NB4 (cell line): ENCODE data around the gene MRPL17.
"Not testable (repeated sequence)": the region's sequence is repeated elsewhere in the genome, so short reads cannot be mapped to it uniquely, and the experiment has no call there.

ENCODE experiments used
- MYC ChIP-seq: IDR thresholded peaks from 2 replicates; pipeline ENCODE4 v1.6.1; 2011; ENCODE audit warnings: low read depth, low read length
- POLR2A ChIP-seq: IDR thresholded peaks from 2 replicates; pipeline ENCODE4 v1.6.1; 2011; ENCODE audit warnings: mild to moderate bottlenecking; ENCODE audit not compliant: insufficient read length; ENCODE audit errors: extremely low read depth
- TF ChIP-seq, protein P1 (sequence below): IDR thresholded peaks from one replicate; pipeline ENCODE4 v1.5.1; 2012; ENCODE audit warnings: low read depth, low read length
- TF ChIP-seq, protein P2 (sequence below): IDR thresholded peaks from 2 replicates; pipeline ENCODE4 v1.6.1; 2011; ENCODE audit warnings: low read depth, low read length

DNA sequence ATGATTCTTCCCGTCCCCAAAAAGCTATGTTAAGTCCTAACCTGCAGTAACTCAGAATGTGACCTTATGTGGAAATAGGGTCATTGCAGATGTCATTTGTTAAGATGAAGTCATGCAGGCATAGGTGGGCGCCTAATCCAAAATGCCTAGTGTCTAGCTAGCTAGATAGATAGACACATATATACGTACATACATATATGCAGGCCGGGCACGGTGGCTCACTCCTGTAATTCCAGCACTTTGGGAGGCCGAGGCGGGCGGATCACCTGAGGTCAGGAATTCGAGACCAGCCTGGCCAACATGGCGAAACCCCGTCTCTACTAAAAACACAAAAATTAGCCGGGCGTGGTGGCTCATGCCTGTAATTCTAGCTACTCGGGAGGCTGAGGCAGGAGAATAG, 928 bp upstream of the MRPL17 start:
- TF ChIP-seq, protein P1, sequence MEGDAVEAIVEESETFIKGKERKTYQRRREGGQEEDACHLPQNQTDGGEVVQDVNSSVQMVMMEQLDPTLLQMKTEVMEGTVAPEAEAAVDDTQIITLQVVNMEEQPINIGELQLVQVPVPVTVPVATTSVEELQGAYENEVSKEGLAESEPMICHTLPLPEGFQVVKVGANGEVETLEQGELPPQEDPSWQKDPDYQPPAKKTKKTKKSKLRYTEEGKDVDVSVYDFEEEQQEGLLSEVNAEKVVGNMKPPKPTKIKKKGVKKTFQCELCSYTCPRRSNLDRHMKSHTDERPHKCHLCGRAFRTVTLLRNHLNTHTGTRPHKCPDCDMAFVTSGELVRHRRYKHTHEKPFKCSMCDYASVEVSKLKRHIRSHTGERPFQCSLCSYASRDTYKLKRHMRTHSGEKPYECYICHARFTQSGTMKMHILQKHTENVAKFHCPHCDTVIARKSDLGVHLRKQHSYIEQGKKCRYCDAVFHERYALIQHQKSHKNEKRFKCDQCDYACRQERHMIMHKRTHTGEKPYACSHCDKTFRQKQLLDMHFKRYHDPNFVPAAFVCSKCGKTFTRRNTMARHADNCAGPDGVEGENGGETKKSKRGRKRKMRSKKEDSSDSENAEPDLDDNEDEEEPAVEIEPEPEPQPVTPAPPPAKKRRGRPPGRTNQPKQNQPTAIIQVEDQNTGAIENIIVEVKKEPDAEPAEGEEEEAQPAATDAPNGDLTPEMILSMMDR = not testable (repeated sequence)
- TF ChIP-seq MYC, POLR2A: not testable (repeated sequence)
- TF ChIP-seq, protein P2, sequence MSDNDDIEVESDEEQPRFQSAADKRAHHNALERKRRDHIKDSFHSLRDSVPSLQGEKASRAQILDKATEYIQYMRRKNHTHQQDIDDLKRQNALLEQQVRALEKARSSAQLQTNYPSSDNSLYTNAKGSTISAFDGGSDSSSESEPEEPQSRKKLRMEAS = not testable (repeated sequence)
